PC-9 (cell line): ENCODE measurements around the gene DYDC1.

Source experiments
- EZH2 ChIP-seq: fragments of 200-600 bp; sonication (generic); IDR thresholded peaks from 2 replicates; pipeline ENCODE4 v1.8.0; 2017; ENCODE audit warnings: antibody characterized with exemption, low read depth
- TF ChIP-seq, protein P1 (sequence below): fragments of 200-600 bp; sonication (generic); conservative IDR thresholded peaks from 2 replicates; pipeline ENCODE4 v1.6.1; 2017; ENCODE audit warnings: mixed run types, antibody characterized with exemption, mild to moderate bottlenecking, moderate library complexity

DNA sequence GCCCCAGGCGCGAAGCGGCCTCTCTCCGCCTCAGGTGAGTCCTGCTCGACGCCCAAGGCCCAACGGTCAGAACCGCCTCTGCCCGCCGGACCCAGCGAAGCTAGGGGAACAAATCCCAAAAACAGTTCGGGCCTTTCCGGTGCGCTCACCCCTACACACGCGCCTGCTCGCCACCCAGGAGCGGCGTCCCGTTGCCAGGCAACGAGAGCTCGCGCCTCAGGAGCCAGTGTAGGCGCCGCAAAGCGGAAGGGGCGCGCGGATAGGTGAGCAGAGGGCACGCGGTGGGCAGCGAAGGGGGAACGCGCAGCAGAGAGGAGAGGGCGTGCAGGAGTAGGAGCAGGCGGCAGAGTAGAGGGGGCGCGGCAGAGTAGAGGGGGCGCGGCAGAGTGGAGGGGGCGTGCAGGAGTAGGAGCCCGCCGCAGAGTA, at the start of gene DYDC1, which contains the start of gene DYDC2:
- TF ChIP-seq, protein P1, sequence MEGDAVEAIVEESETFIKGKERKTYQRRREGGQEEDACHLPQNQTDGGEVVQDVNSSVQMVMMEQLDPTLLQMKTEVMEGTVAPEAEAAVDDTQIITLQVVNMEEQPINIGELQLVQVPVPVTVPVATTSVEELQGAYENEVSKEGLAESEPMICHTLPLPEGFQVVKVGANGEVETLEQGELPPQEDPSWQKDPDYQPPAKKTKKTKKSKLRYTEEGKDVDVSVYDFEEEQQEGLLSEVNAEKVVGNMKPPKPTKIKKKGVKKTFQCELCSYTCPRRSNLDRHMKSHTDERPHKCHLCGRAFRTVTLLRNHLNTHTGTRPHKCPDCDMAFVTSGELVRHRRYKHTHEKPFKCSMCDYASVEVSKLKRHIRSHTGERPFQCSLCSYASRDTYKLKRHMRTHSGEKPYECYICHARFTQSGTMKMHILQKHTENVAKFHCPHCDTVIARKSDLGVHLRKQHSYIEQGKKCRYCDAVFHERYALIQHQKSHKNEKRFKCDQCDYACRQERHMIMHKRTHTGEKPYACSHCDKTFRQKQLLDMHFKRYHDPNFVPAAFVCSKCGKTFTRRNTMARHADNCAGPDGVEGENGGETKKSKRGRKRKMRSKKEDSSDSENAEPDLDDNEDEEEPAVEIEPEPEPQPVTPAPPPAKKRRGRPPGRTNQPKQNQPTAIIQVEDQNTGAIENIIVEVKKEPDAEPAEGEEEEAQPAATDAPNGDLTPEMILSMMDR: no peak
- no peak for TF ChIP-seq EZH2
